ENCODE results near the gene QPRT. TPM values are rescaled to one million over a fixed set of nuclear protein-coding genes. Genes with fewer than 3 reads are reported as not detected.
A peak's percentile ranks its signal among the peaks of the same experiment; 100 is the strongest.
"Not testable (repeated sequence)": the region's sequence is repeated elsewhere in the genome, so short reads cannot be mapped to it uniquely, and the experiment has no call there.

The QPRT gene
- total and polyA plus RNA-seq, 12 donors, result 48.8 to 325 (median 130) TPM

- no peaks in the 10 kb centered on the region for H3K36me3 ChIP-seq (replicated peaks in 1 of 2)
- intact Hi-C loops (cut with DNase I), result no loop called here
- H3K4me1 ChIP-seq (replicated peaks in 1 of 2), result peaks cover 0 to 5% of the 10 kb centered on the region in 2 donors
- no peak overlapping the region for H3K27ac ChIP-seq
- TF ChIP-seq POLR2A (IDR thresholded peaks at IDR 0.05) (no peak), CTCF (IDR thresholded peaks at IDR 0.05) (no peak)
- WGBS, 4 donors, result 82 to 89% (median 86%) methylated on average over 8 to 10 of the region's 10 CpGs
- no peaks in the 10 kb centered on the region for H3K27me3 ChIP-seq
- H3K9me3 ChIP-seq (replicated peaks in 1 of 3), result no peaks in the 10 kb centered on the region
- H3K4me3 ChIP-seq, result no peak overlapping the region
- DNase-seq, result no peak
Observed at GRCh38 chr16:29684679-29685078, 5.7 kb downstream of the QPRT start.

- Histone ChIP-seq H3K9me3 (replicated peaks in 1 of 3) (no peaks in the 10 kb centered on the region), H3K27me3 (no peaks in the 10 kb centered on the region), H3K4me3 (no peak overlapping the region), H3K4me1 (replicated peaks in 1 of 2) (no peaks in the 10 kb centered on the region), H3K36me3 (replicated peaks in 1 of 2) (no peaks in the 10 kb centered on the region), H3K27ac (peak overlapping the region in 2 of 5 donors; percentile 56)
- WGBS, 4 donors, result 70 to 87% (median 73%) methylated on average over 7 to 9 of the region's 9 CpGs
- intact Hi-C loops (cut with DNase I), result no loop called here
- no peak for TF ChIP-seq CTCF (IDR thresholded peaks at IDR 0.05)
- no peak for DNase-seq
Observed at GRCh38 chr16:29686740-29687332, 7.9 kb downstream of the QPRT start.

GRCh38 chr16:29687755-29688154 is 8.8 kb downstream of the QPRT start:
- DNase-seq, result peak in 5 of 7 donors; percentile 51 to 63 (median 62)
- peak overlapping the region in 2 of 5 donors; percentile 56 to 76 for H3K27ac ChIP-seq

GRCh38 chr16:29688172-29688571 is 9.2 kb downstream of the QPRT start:
- Histone ChIP-seq H3K4me3 (no peak overlapping the region), H3K36me3 (replicated peaks in 1 of 2) (no peaks in the 10 kb centered on the region), H3K27ac (peak overlapping the region in 1 of 5 donors; percentile 76), H3K9me3 (replicated peaks in 1 of 3) (no peaks in the 10 kb centered on the region), H3K27me3 (no peaks in the 10 kb centered on the region), H3K4me1 (replicated peaks in 1 of 2) (no peaks in the 10 kb centered on the region)
- 78 to 95% (median 91%) methylated on average over 5 of the region's 5 CpGs for WGBS, 4 donors
- TF ChIP-seq CTCF (IDR thresholded peaks at IDR 0.05) (no peak), POLR2A (IDR thresholded peaks at IDR 0.05) (no peak)
- intact Hi-C loops (cut with DNase I), result no loop called here
- no peak for DNase-seq

More at GRCh38 chr16:29687755-29688154, 8.8 kb downstream of the QPRT start:
- Histone ChIP-seq H3K36me3 (replicated peaks in 1 of 2) (no peaks in the 10 kb centered on the region), H3K9me3 (replicated peaks in 1 of 3) (no peaks in the 10 kb centered on the region), H3K4me3 (no peak overlapping the region), H3K27me3 (no peaks in the 10 kb centered on the region), H3K4me1 (replicated peaks in 1 of 2) (no peaks in the 10 kb centered on the region)
- 27 to 47% (median 39%) methylated on average over 2 of the region's 2 CpGs for WGBS, 4 donors
- TF ChIP-seq POLR2A (IDR thresholded peaks at IDR 0.05) (no peak), CTCF (IDR thresholded peaks at IDR 0.05) (no peak)
- intact Hi-C loops (cut with DNase I), result no loop called here

- intact Hi-C loops (cut with DNase I), result loop anchor here in 1 of 2 donors (10.0 kb wide), 1 partner anchor 85 kb away; the partner anchor contains the start of gene ZG16
- H3K9me3 ChIP-seq (replicated peaks in 1 of 3); H3K4me3 ChIP-seq; H3K27ac ChIP-seq; DNase-seq; H3K36me3 ChIP-seq (replicated peaks in 1 of 2); H3K4me1 ChIP-seq (replicated peaks in 1 of 2); H3K27me3 ChIP-seq: not testable (repeated sequence)
- 90 to 94% (median 92%) methylated on average over 22 to 23 of the region's 23 CpGs for WGBS, 4 donors
Observed at GRCh38 chr16:29689490-29690351, 10.7 kb downstream of the QPRT start.

GRCh38 chr16:29692606-29693005 is 13.6 kb downstream of the QPRT start:
- not testable (repeated sequence) for H3K27me3 ChIP-seq; H3K4me3 ChIP-seq; H3K4me1 ChIP-seq (replicated peaks in 1 of 2); H3K36me3 ChIP-seq (replicated peaks in 1 of 2); H3K27ac ChIP-seq; DNase-seq; H3K9me3 ChIP-seq (replicated peaks in 1 of 3)
- intact Hi-C loops (cut with DNase I), result loop anchor here in 1 of 2 donors (10.0 kb wide), 1 partner anchor 82 kb away; the partner anchor contains the start of gene ZG16
- WGBS, 4 donors, result 94 to 98% (median 97%) methylated on average over 25 to 26 of the region's 26 CpGs

Data from adrenal gland (tissue), 12 donors.